ENCODE results near the gene DHRS4L2. TPM values are rescaled to one million over a fixed set of nuclear protein-coding genes. Genes with fewer than 3 reads are reported as not detected.
"Not testable (repeated sequence)": the region's sequence is repeated elsewhere in the genome, so short reads cannot be mapped to it uniquely, and the experiment has no call there.

Gene DHRS4L2
- total RNA-seq, 2 donors from 2014 or later: 9.9 to 10.0 TPM

GRCh38 chr14:23954965-23955364 lies 33.8 kb upstream of the DHRS4L2 start:
- not testable (repeated sequence) for H3K27ac Mint-ChIP-seq

GRCh38 chr14:23955811-23956210 lies 32.9 kb upstream of the DHRS4L2 start:
- ATAC-seq: not testable (repeated sequence)

More at GRCh38 chr14:23954965-23955364, 33.8 kb upstream of the DHRS4L2 start:
- not testable (repeated sequence) for H3K4me3 Mint-ChIP-seq; DNase-seq; ATAC-seq; H3K9me3 ChIP-seq (ENCODE audit: control insufficient read depth, low read length, poor library complexity, severe bottlenecking); H3K27me3 Mint-ChIP-seq; H3K4me1 Mint-ChIP-seq; H3K36me3 Mint-ChIP-seq (ENCODE audit: low read depth)

GRCh38 chr14:23957913-23958569 lies 30.7 kb upstream of the DHRS4L2 start:
- not testable (repeated sequence) for H3K27me3 Mint-ChIP-seq; H3K4me3 Mint-ChIP-seq; ATAC-seq; DNase-seq; H3K9me3 ChIP-seq (ENCODE audit: control insufficient read depth, low read length, poor library complexity, severe bottlenecking); H3K27ac Mint-ChIP-seq; H3K4me1 Mint-ChIP-seq; H3K36me3 Mint-ChIP-seq (ENCODE audit: low read depth)

More at GRCh38 chr14:23955811-23956210, 32.9 kb upstream of the DHRS4L2 start:
- H3K36me3 Mint-ChIP-seq (ENCODE audit: low read depth); H3K4me3 Mint-ChIP-seq; H3K9me3 ChIP-seq (ENCODE audit: control insufficient read depth, low read length, poor library complexity, severe bottlenecking); H3K27me3 Mint-ChIP-seq; H3K4me1 Mint-ChIP-seq; H3K27ac Mint-ChIP-seq; DNase-seq: not testable (repeated sequence)

GRCh38 chr14:23960899-23961298 lies 27.8 kb upstream of the DHRS4L2 start:
- not testable (repeated sequence) for H3K27ac Mint-ChIP-seq, H3K27me3 Mint-ChIP-seq

GRCh38 chr14:23961704-23962103 lies 27.0 kb upstream of the DHRS4L2 start:
- H3K4me1 Mint-ChIP-seq: not testable (repeated sequence)

More at GRCh38 chr14:23960899-23961298, 27.8 kb upstream of the DHRS4L2 start:
- H3K4me3 Mint-ChIP-seq; DNase-seq; H3K36me3 Mint-ChIP-seq (ENCODE audit: low read depth); H3K4me1 Mint-ChIP-seq; ATAC-seq; H3K9me3 ChIP-seq (ENCODE audit: control insufficient read depth, low read length, poor library complexity, severe bottlenecking): not testable (repeated sequence)

GRCh38 chr14:23969130-23969480 lies 19.6 kb upstream of the DHRS4L2 start:
- H3K4me1 Mint-ChIP-seq; H3K27ac Mint-ChIP-seq; H3K9me3 ChIP-seq (ENCODE audit: control insufficient read depth, low read length, poor library complexity, severe bottlenecking); ATAC-seq; H3K27me3 Mint-ChIP-seq; H3K36me3 Mint-ChIP-seq (ENCODE audit: low read depth); H3K4me3 Mint-ChIP-seq; DNase-seq: not testable (repeated sequence)

More at GRCh38 chr14:23961704-23962103, 27.0 kb upstream of the DHRS4L2 start:
- not testable (repeated sequence) for H3K9me3 ChIP-seq (ENCODE audit: control insufficient read depth, low read length, poor library complexity, severe bottlenecking); DNase-seq; H3K27ac Mint-ChIP-seq; ATAC-seq; H3K27me3 Mint-ChIP-seq; H3K4me3 Mint-ChIP-seq; H3K36me3 Mint-ChIP-seq (ENCODE audit: low read depth)

GRCh38 chr14:23969481-23970282 lies 19.0 kb upstream of the DHRS4L2 start:
- ATAC-seq (peak; percentile 85), DNase-seq (peak; percentile 27 to 45 (median 31))
- H3K27me3 Mint-ChIP-seq; H3K27ac Mint-ChIP-seq; H3K4me1 Mint-ChIP-seq; H3K36me3 Mint-ChIP-seq (ENCODE audit: low read depth); H3K9me3 ChIP-seq (ENCODE audit: control insufficient read depth, low read length, poor library complexity, severe bottlenecking); H3K4me3 Mint-ChIP-seq: not testable (repeated sequence)

GRCh38 chr14:23970283-23970659 lies 18.5 kb upstream of the DHRS4L2 start:
- H3K36me3 Mint-ChIP-seq (ENCODE audit: low read depth); DNase-seq; H3K27me3 Mint-ChIP-seq; H3K4me1 Mint-ChIP-seq; H3K27ac Mint-ChIP-seq; H3K9me3 ChIP-seq (ENCODE audit: control insufficient read depth, low read length, poor library complexity, severe bottlenecking): not testable (repeated sequence)
- ATAC-seq: peak; percentile 45
- peak overlapping the region; percentile 15 for H3K4me3 Mint-ChIP-seq

- not testable (repeated sequence) for H3K4me3 Mint-ChIP-seq; H3K4me1 Mint-ChIP-seq; H3K9me3 ChIP-seq (ENCODE audit: control insufficient read depth, low read length, poor library complexity, severe bottlenecking); H3K36me3 Mint-ChIP-seq (ENCODE audit: low read depth); DNase-seq; H3K27ac Mint-ChIP-seq; H3K27me3 Mint-ChIP-seq; ATAC-seq
Measured at GRCh38 chr14:23973178-23973577, 15.6 kb upstream of the DHRS4L2 start.

- not testable (repeated sequence) for ATAC-seq; H3K4me1 Mint-ChIP-seq; H3K27me3 Mint-ChIP-seq; H3K9me3 ChIP-seq (ENCODE audit: control insufficient read depth, low read length, poor library complexity, severe bottlenecking); DNase-seq; H3K4me3 Mint-ChIP-seq; H3K27ac Mint-ChIP-seq; H3K36me3 Mint-ChIP-seq (ENCODE audit: low read depth)
Measured at GRCh38 chr14:23974041-23974440, 14.7 kb upstream of the DHRS4L2 start.

- H3K4me1 Mint-ChIP-seq; DNase-seq; H3K4me3 Mint-ChIP-seq; H3K36me3 Mint-ChIP-seq (ENCODE audit: low read depth); H3K9me3 ChIP-seq (ENCODE audit: control insufficient read depth, low read length, poor library complexity, severe bottlenecking); H3K27ac Mint-ChIP-seq; H3K27me3 Mint-ChIP-seq: not testable (repeated sequence)
- peak; percentile 52 for ATAC-seq
Measured at GRCh38 chr14:23977208-23977607, 11.5 kb upstream of the DHRS4L2 start.

GRCh38 chr14:23981951-23982813 lies 6.5 kb upstream of the DHRS4L2 start:
- not testable (repeated sequence) for H3K36me3 Mint-ChIP-seq (ENCODE audit: low read depth); H3K4me1 Mint-ChIP-seq; H3K4me3 Mint-ChIP-seq; DNase-seq; H3K9me3 ChIP-seq (ENCODE audit: control insufficient read depth, low read length, poor library complexity, severe bottlenecking); H3K27me3 Mint-ChIP-seq; ATAC-seq; H3K27ac Mint-ChIP-seq

GRCh38 chr14:23984891-23985602 lies 3.7 kb upstream of the DHRS4L2 start:
- DNase-seq: no peak
- Mint-ChIP-seq H3K4me1 (peaks cover 23% of the 10 kb centered on the region), H3K36me3 (ENCODE audit: low read depth) (no peaks in the 10 kb centered on the region)

More at GRCh38 chr14:23984891-23985602, 3.7 kb upstream of the DHRS4L2 start:
- ATAC-seq: no peak
- Mint-ChIP-seq H3K4me3 (no peak overlapping the region), H3K27ac (no peak overlapping the region), H3K27me3 (no peaks in the 10 kb centered on the region)
- no peaks in the 10 kb centered on the region for H3K9me3 ChIP-seq (ENCODE audit: control insufficient read depth, low read length, poor library complexity, severe bottlenecking)

Measured in T-helper 17 cell (primary cell).